AG09319 (cell line): ENCODE measurements around the gene FASTK.

ENCODE experiments used
- DNase-seq: peaks from one replicate; pipeline ENCODE4 v3.0.0-alpha.2; 2010; ENCODE audit warnings: low read depth; ENCODE audit errors: extremely low read depth
- CTCF ChIP-seq: IDR thresholded peaks from 2 replicates; pipeline ENCODE4 v1.5.1; 2011; ENCODE audit warnings: low read depth, mild to moderate bottlenecking, inconsistent platforms, low read length, moderate library complexity

Gene FASTK

GRCh38 chr7:151093748-151094147, 13.1 kb upstream of the FASTK start:
- no peak for DNase-seq
- no peak for TF ChIP-seq CTCF

DNA sequence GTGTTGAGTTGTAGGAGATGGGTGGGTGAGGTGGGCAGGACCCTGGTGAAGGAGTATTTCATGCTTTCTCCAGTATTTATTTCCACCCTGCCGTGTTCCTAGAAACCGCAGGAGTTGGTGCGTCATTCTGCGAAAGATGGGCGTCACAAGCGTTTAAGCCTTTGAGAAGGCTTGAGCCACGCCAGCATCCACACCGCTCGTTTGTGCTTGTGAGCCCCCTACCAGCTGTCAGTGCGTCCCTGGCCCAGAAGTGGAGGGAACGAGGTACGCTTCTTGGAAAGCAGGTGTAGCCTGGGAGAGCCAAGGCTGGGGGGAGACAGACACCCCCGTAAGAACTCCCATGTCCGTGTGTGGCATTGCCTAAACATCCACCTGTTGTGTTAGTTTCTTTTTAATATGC, 11.4 kb upstream of the FASTK start:
- DNase-seq, result no peak
- no peak for TF ChIP-seq CTCF

GRCh38 chr7:151091431-151091830, 10.8 kb upstream of the FASTK start:
- peak; percentile 54 for TF ChIP-seq CTCF
- DNase-seq, result no peak

DNA sequence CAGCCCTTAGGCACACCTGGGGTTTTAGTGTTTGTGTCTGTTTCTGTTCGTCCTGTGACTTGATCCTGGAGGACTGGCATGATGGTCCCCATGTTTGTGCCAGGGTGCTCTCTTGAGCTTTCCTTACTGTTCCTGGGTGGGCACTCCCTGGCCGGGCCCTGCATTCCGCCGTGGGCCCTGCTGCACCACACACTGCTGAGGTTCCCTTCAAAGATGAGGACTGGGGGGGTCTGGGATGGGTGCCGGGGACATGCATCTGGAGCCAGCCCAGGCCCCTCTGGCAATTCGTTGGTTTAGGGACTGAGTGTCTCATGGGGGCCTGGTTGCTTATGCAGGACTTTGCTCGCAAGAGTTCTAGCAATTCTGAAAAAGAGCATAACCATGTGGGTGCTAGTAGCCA, 10.4 kb upstream of the FASTK start:
- DNase-seq, result no peak
- TF ChIP-seq CTCF, result no peak

GRCh38 chr7:151089893-151090730, 9.5 kb upstream of the FASTK start:
- no peak for TF ChIP-seq CTCF
- DNase-seq, result no peak

GRCh38 chr7:151088856-151089699, 8.5 kb upstream of the FASTK start:
- no peak for DNase-seq
- TF ChIP-seq CTCF, result no peak
